Hepatocyte (in vitro differentiated cells): ENCODE measurements around the gene CLTCL1. TPM values are rescaled to one million over a fixed set of nuclear protein-coding genes. Genes with fewer than 3 reads are reported as not detected.
"Not testable (repeated sequence)": the region's sequence is repeated elsewhere in the genome, so short reads cannot be mapped to it uniquely, and the experiment has no call there.

ENCODE experiments used
- DNase-seq: peaks from one replicate; pipeline ENCODE4 v3.0.0-alpha.2; 2016; ENCODE audit warnings: low spot score
- H2AFZ ChIP-seq: fragments of 200-600 bp; sonication (generic); 2 replicates; pipeline ENCODE4 v1.6.0; 2016; ENCODE audit warnings: antibody characterized with exemption, mild to moderate bottlenecking
- H3K27ac ChIP-seq: fragments of 200-600 bp; sonication (generic); 2 replicates; pipeline ENCODE4 v1.5.1; 2016; ENCODE audit warnings: mild to moderate bottlenecking
- H3K27me3 ChIP-seq: fragments of 200-600 bp; sonication (generic); 2 replicates; pipeline ENCODE4 v1.6.1; 2016
- H3K36me3 ChIP-seq: fragments of 200-600 bp; sonication (generic); replicated peaks from 2 replicates; pipeline ENCODE4 v1.5.1; 2016; ENCODE audit warnings: low read depth; ENCODE audit not compliant: insufficient read depth
- H3K4me1 ChIP-seq: fragments of 200-600 bp; sonication (generic); 2 replicates; pipeline ENCODE4 v1.5.1; 2016; ENCODE audit warnings: mild to moderate bottlenecking, moderate library complexity; ENCODE audit not compliant: insufficient read depth
- H3K4me2 ChIP-seq: fragments of 200-600 bp; sonication (generic); 2 replicates; pipeline ENCODE4 v1.6.0; 2016
- H3K4me3 ChIP-seq: fragments of 200-600 bp; sonication (generic); 2 replicates; pipeline ENCODE4 v1.5.1; 2016; ENCODE audit warnings: mild to moderate bottlenecking
- H3K79me2 ChIP-seq: fragments of 200-600 bp; sonication (generic); 2 replicates; pipeline ENCODE4 v1.6.0; 2017; ENCODE audit warnings: mild to moderate bottlenecking
- H3K9me2 ChIP-seq: fragments of 200-600 bp; sonication (generic); replicated peaks from 2 replicates; pipeline ENCODE4 v1.6.0; 2017; ENCODE audit warnings: mild to moderate bottlenecking; ENCODE audit not compliant: insufficient read depth
- H3K9me3 ChIP-seq: fragments of 200-600 bp; sonication (generic); 2 replicates; pipeline ENCODE4 v1.5.1; 2016; ENCODE audit warnings: low read depth, mild to moderate bottlenecking
- H4K20me1 ChIP-seq: fragments of 200-600 bp; sonication (generic); 2 replicates; pipeline ENCODE4 v1.6.0; 2016; ENCODE audit warnings: mild to moderate bottlenecking; ENCODE audit not compliant: insufficient read depth, poor library complexity, severe bottlenecking
- CTCF ChIP-seq: fragments of 200-600 bp; sonication (generic); IDR thresholded peaks from 2 replicates; pipeline ENCODE4 v1.5.1; 2016; ENCODE audit warnings: antibody characterized with exemption, mild to moderate bottlenecking; ENCODE audit not compliant: poor library complexity
- EZH2 ChIP-seq: fragments of 200-600 bp; sonication (generic); IDR thresholded peaks from 2 replicates; pipeline ENCODE4 v1.6.1; 2016; ENCODE audit warnings: antibody characterized with exemption, mild to moderate bottlenecking, borderline replicate concordance
- EZH2phosphoT487 ChIP-seq: fragments of 200-600 bp; sonication (generic); IDR thresholded peaks from one replicate; pipeline ENCODE4 v1.6.1; 2018; ENCODE audit warnings: antibody characterized with exemption, mild to moderate bottlenecking, low read depth, moderate library complexity; ENCODE audit not compliant: unreplicated experiment, severe bottlenecking
- WGBS: methylation state at CpG from one replicate; pipeline ENCODE4 v1.1.6; 2016; ENCODE audit warnings: low lambda C conversion rate; ENCODE audit errors: missing lambda C conversion rate; 5-methylcytosine and 5-hydroxymethylcytosine counted together
- polyA plus RNA-seq: library from polyadenylated mRNA; unstranded; fragments of >200 nt; fragmentation: Nextera tagmentation; extraction: Ambion mirVana; gene quantifications from 2 replicates; pipeline ENCODE4 v1.2.1, GENCODE V29; 2016
- total RNA-seq: library from RNA; depleted of rRNA; stranded (reverse); fragments of >200 nt; gene quantifications from 2 replicates; pipeline ENCODE4 v1.2.3, GENCODE V29; 2014

The CLTCL1 gene
- total and polyA plus RNA-seq, 2 experiments from 2014 or later: 2.2 to 3.7 TPM

DNA sequence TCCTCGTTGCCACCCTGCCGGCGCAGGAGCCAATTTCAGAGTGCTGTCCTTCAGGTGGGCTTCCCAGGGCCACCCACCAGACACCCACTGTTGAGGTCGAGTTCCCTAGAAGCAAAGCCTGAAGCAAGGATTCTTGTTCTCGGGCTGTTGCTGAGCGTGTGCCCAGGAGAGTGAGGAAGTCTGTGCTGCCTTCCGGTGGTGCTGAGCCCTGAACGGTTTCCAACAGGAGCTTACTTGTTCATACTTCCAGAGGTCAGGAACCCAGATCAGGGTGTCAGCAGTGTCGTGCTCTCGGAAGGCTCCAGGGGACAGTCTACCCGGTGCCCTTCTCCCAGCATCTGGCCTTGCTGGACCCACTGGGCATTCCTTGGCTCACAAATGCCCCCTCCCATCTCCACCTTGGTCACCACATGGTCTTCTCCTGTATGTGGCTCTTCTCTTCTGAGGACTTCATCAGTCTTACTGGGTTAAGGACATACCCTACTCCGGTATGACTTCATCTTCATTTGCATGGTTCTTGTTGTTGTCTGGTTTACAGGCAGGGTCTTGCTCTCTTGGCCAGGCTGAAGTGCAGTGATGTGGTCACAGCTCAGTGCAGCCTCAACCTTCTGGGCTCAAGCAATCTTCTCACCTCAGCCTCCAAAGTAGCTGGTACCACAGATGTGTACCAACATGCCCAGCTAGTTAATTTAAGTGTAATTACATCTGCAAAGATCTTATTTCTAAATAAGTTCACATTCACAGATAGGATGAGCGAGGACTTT lies 124.2 kb downstream of the CLTCL1 start:
- Histone ChIP-seq H3K4me3 (no peak overlapping the region), H3K4me1 (peaks cover 8% of the 10 kb centered on the region), H3K4me2 (no peak overlapping the region), H3K9me2 (no peaks in the 10 kb centered on the region), H3K27ac (no peak overlapping the region), H3K9me3 (no peaks in the 10 kb centered on the region), H3K27me3 (peaks cover 39% of the 10 kb centered on the region), H2AFZ (no peak overlapping the region), H3K79me2 (peaks cover 12% of the 10 kb centered on the region), H4K20me1 (no peaks in the 10 kb centered on the region), H3K36me3 (no peaks in the 10 kb centered on the region)
- 78% methylated on average over 13 of the region's 13 CpGs for WGBS
- TF ChIP-seq EZH2 (no peak), CTCF (no peak), EZH2phosphoT487 (no peak)
- no peak for DNase-seq

DNA sequence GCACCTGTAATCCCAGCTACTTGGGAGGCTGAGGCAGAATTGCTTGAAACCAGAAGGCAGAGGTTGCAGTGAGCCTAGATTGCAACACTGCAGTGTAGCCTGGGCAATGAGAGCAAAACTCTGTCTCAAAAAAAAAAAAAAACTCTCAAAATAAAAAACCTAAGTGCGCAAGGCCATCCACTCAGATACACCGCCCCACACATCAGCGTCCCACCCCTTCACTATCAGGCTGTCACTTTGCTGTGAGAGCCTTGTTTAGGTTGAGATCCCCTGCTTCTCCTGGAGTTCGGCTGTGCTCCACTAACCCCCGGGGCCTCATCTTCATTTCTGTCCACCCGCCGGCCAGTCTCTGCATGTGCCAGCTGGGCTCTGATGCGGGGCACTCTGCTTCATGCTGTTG lies 125.1 kb downstream of the CLTCL1 start:
- no peaks in the 10 kb centered on the region for H3K36me3 ChIP-seq
- H3K79me2 ChIP-seq: peaks cover 5% of the 10 kb centered on the region
- peaks cover 7% of the 10 kb centered on the region for H3K4me1 ChIP-seq
- DNase-seq: no peak
- 86% methylated on average over 8 of the region's 8 CpGs for WGBS
- no peaks in the 10 kb centered on the region for H3K9me2 ChIP-seq
- H4K20me1 ChIP-seq: no peaks in the 10 kb centered on the region
- peaks cover 39% of the 10 kb centered on the region for H3K27me3 ChIP-seq
- TF ChIP-seq CTCF (no peak), EZH2 (no peak), EZH2phosphoT487 (no peak)
- H3K9me3 ChIP-seq: no peaks in the 10 kb centered on the region
- H2AFZ ChIP-seq: no peak overlapping the region
- H3K4me3 ChIP-seq: no peak overlapping the region
- H3K4me2 ChIP-seq: no peak overlapping the region
- H3K27ac ChIP-seq: no peak overlapping the region

GRCh38 chr22:19164425-19164824 lies 127.1 kb downstream of the CLTCL1 start:
- no peak overlapping the region for H3K4me3 ChIP-seq
- DNase-seq: no peak
- H3K4me2 ChIP-seq: no peak overlapping the region
- no peaks in the 10 kb centered on the region for H3K36me3 ChIP-seq
- TF ChIP-seq EZH2 (no peak), CTCF (no peak), EZH2phosphoT487 (no peak)
- H4K20me1 ChIP-seq: no peaks in the 10 kb centered on the region
- H3K27me3 ChIP-seq: peaks cover 33% of the 10 kb centered on the region
- no peak overlapping the region for H3K27ac ChIP-seq
- H2AFZ ChIP-seq: no peak overlapping the region
- H3K4me1 ChIP-seq: no peaks in the 10 kb centered on the region
- H3K9me2 ChIP-seq: no peaks in the 10 kb centered on the region
- WGBS: 91% methylated on average over 6 of the region's 6 CpGs
- no peaks in the 10 kb centered on the region for H3K79me2 ChIP-seq
- no peaks in the 10 kb centered on the region for H3K9me3 ChIP-seq

- not testable (repeated sequence) for H3K4me3 ChIP-seq, H3K9me2 ChIP-seq, H3K4me1 ChIP-seq, H3K27me3 ChIP-seq, DNase-seq, H2AFZ ChIP-seq, H3K9me3 ChIP-seq, H3K4me2 ChIP-seq, H3K79me2 ChIP-seq, H3K36me3 ChIP-seq, H4K20me1 ChIP-seq, H3K27ac ChIP-seq
- WGBS: 89% methylated on average over 11 of the region's 11 CpGs
These were observed 132.9 kb downstream of the CLTCL1 start for GRCh38 chr22:19158649-19159048.

DNA sequence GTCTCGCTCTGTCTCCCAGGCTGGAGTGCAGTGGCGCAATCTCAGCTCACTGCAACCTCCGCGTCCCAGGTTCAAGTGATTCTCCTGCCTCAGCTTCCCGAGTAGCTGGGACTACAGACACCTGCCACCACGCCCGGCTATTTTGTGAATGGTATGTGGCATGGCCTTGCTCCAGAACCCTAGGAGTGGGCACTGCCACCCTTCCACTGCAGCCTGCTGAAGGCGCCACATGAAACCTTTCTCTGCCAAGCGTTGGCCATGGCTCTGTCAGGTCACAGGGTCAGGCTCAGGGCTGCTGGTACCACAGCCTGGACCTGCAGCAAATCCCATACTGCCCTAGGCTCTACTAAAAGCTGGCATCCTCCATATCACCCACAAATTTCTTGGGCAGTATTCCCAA lies 135.4 kb downstream of the CLTCL1 start:
- H3K27me3 ChIP-seq: peaks cover 25% of the 10 kb centered on the region
- 89% methylated on average over 9 of the region's 9 CpGs for WGBS
- H3K79me2 ChIP-seq, H2AFZ ChIP-seq, H3K36me3 ChIP-seq, H4K20me1 ChIP-seq, H3K27ac ChIP-seq, H3K9me2 ChIP-seq, H3K4me1 ChIP-seq, DNase-seq, H3K9me3 ChIP-seq, H3K4me3 ChIP-seq, H3K4me2 ChIP-seq: not testable (repeated sequence)
